Ovary (tissue), 10 donors: ENCODE measurements around the gene RNF8. TPM values are rescaled to one million over a fixed set of nuclear protein-coding genes. Genes with fewer than 3 reads are reported as not detected.

Experiments used
- DNase-seq, 5 donors: peaks; one replicate each; pipeline ENCODE4 v3.0.0-alpha.2; 2019 to 2020
- H3K27ac ChIP-seq, 2 donors: fragments of 200-600 bp; one replicate each; pipeline versions ENCODE4 v1.5.1 to v1.8.0; 2019 to 2022
- H3K27me3 ChIP-seq: fragments of 200-600 bp; one replicate; pipeline ENCODE4 v1.8.0; 2022
- H3K36me3 ChIP-seq: fragments of 200-600 bp; sonication (generic); one replicate; pipeline ENCODE4 v1.5.1; 2019
- H3K4me1 ChIP-seq: one replicate; pipeline ENCODE4 v1.8.1; 2013; ENCODE audit warnings: mild to moderate bottlenecking, moderate library complexity; ENCODE audit not compliant: insufficient read depth
- H3K4me3 ChIP-seq: fragments of 200-600 bp; sonication (generic); one replicate; pipeline ENCODE4 v1.5.1; 2017
- H3K9me3 ChIP-seq, 2 donors: fragments of 200-600 bp in 1 of 2; sonication (generic) in 1 of 2; one replicate each; pipeline versions ENCODE4 v1.5.1 to v1.8.1; 2013 to 2019; ENCODE audit warnings: mild to moderate bottlenecking in 1 of 2, moderate library complexity in 1 of 2
- EP300 ChIP-seq: sonication (generic); formaldehyde crosslinking; IDR thresholded peaks from one replicate; pipeline ENCODE4 v1.6.1; 2017; ENCODE audit warnings: antibody characterized with exemption
- POLR2A ChIP-seq: fragments of 450-650 bp; IDR thresholded peaks from one replicate; pipeline ENCODE4 v1.6.1; 2017; ENCODE audit warnings: antibody characterized with exemption, mild to moderate bottlenecking, moderate library complexity
- WGBS, 3 donors: extraction: QIAGEN DNeasy Blood & Tissue Kit in 1 of 3; methylation state at CpG; one replicate each; pipeline versions ENCODE4 v1.1.5 to v1.1.7; 2013 to 2017; 5-methylcytosine and 5-hydroxymethylcytosine counted together
- intact Hi-C, 4 donors: fragments of 100-400 bp; cut with DNase I; formaldehyde crosslinking; loops; one replicate each; pipeline versions ENCODE4 v1.11.0 to v1.15.1; 2022 to 2023
- long read RNA-seq, 3 donors: library from polyadenylated mRNA in 2 of 3; unstranded in 2 of 3; transcript quantifications; one replicate each; pipeline ENCODE4 v2.0.0 and lab custom pipeline, GENCODE V29; 2021 to 2026
- polyA plus RNA-seq, 2 donors: library from polyadenylated mRNA; stranded (reverse); fragments of 200-250 nt in 1 of 2; fragments of 350-450 nt in 1 of 2; fragmentation: Illumina TruSeq in 1 of 2; extraction: RNeasy Lipid Tissue Mini Kit (QIAGEN cat#74804) in 1 of 2; gene quantifications; one replicate each; pipeline ENCODE4 v1.2.3, GENCODE V29; 2013 to 2014
- total RNA-seq, 7 donors: library from RNA; depleted of rRNA in 2 of 7; stranded (reverse); fragments of >200 nt in 2 of 7; fragmentation: NEBNext Ultra II Directional in 3 of 7; extraction: Animal tissue kit (Norgen Biotek cat#: 25700) in 3 of 7; gene quantifications; one replicate each; pipeline versions ENCODE4 v1.1.0 to v1.2.4, GENCODE V29; 2016 to 2023
- TF ChIP-seq, protein P1 (sequence below), 3 donors: fragments of 450-650 bp in 2 of 3; fragments of 200-600 bp in 1 of 3; IDR thresholded peaks; one replicate each; pipeline versions ENCODE4 v1.5.1 to v1.8.0; 2016 to 2022; ENCODE audit warnings: antibody characterized with exemption in 3 of 3, mild to moderate bottlenecking in 1 of 3
- donor health status: DM: no; HTN: no; CAD: no; lungs with moderate emphysema.
- donor health status: DM: no; HTN: no; CAD: no.
- donor health status: Bipolar disorder and iron deficiency.
- donor health status: DM: yes; HTN: yes; CAD: no.
- donor health status: DM: no; HTN: no; CAD: no.
- donor health status: DM: yes; HTN: yes; CAD: no.

RNF8 gene, protein sequence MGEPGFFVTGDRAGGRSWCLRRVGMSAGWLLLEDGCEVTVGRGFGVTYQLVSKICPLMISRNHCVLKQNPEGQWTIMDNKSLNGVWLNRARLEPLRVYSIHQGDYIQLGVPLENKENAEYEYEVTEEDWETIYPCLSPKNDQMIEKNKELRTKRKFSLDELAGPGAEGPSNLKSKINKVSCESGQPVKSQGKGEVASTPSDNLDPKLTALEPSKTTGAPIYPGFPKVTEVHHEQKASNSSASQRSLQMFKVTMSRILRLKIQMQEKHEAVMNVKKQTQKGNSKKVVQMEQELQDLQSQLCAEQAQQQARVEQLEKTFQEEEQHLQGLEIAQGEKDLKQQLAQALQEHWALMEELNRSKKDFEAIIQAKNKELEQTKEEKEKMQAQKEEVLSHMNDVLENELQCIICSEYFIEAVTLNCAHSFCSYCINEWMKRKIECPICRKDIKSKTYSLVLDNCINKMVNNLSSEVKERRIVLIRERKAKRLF
- 10 to 100 TPM in 6 of 7 donors, 1 to 10 TPM in 1; 10.0 to 19.9 (median 17.6) TPM for total RNA-seq
- 10 to 100 TPM; 15.3 to 27.1 TPM for polyA plus RNA-seq
- long read RNA-seq, donor 1, full-length matches to known transcripts = 49 of 65 reads
- long read RNA-seq, donor 1, partial matches to known transcripts = 6 of 65 reads
- long read RNA-seq, donor 1, other reads (novel, unspliced or antisense) = 10 of 65 reads
- long read RNA-seq, donor 2, full-length matches to known transcripts = 16 of 16 reads
- long read RNA-seq, donor 2, partial matches to known transcripts = 0 of 16 reads
- long read RNA-seq, donor 2, other reads (novel, unspliced or antisense) = 0 of 16 reads
- long read RNA-seq, donor 3, full-length matches to known transcripts = 37 of 43 reads
- long read RNA-seq, donor 3, partial matches to known transcripts = 1 of 43 reads
- long read RNA-seq, donor 3, other reads (novel, unspliced or antisense) = 5 of 43 reads

DNA sequence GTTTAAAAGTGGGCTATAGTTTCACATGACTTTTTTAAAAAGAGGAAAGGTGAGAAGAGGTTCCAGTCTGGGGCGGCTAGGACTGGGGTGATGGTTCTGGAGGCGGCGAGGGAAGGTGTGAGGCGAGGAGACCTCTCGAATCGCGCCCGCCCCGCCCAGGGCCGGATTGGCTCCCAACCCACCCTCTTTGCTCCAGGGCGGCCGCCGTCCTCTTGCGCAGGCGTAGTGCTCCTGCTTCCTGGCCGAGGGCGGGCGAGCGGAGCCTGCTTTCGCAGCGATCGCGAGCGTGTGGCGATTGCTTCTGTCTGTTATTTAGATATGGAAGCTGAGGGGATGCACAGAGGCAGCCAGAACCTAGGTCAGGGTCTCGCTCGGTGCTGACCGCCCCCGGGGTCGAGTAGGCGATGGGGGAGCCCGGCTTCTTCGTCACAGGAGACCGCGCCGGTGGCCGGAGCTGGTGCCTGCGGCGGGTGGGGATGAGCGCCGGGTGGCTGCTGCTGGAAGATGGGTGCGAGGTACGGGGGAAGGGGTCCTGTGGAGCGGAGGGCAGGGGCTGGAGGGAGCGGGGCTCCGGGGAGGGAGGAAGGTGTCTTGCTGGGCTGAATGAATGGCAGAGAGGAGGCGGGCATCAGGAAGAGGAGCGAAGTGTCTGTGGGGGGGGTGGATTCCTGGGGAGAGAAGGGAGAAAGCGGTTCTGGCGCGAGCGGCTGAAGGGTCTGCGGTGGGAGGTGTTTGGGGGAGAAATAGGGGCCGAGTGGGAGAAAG, at the start of gene RNF8:
RNF8 (plus strand) TSS at position 223 of the 765 bp plus-strand sequence; CDS start at position 405, 182 bp downstream.
- peak; percentile 89 to 95 (median 91) for DNase-seq
- 0 to 1% (median 1%) methylated on average over 54 of the region's 54 CpGs for WGBS, 3 donors
- H3K36me3 ChIP-seq = no peaks in the 10 kb centered on the region
- H3K27me3 ChIP-seq = no peaks in the 10 kb centered on the region
- TF ChIP-seq, protein P1, sequence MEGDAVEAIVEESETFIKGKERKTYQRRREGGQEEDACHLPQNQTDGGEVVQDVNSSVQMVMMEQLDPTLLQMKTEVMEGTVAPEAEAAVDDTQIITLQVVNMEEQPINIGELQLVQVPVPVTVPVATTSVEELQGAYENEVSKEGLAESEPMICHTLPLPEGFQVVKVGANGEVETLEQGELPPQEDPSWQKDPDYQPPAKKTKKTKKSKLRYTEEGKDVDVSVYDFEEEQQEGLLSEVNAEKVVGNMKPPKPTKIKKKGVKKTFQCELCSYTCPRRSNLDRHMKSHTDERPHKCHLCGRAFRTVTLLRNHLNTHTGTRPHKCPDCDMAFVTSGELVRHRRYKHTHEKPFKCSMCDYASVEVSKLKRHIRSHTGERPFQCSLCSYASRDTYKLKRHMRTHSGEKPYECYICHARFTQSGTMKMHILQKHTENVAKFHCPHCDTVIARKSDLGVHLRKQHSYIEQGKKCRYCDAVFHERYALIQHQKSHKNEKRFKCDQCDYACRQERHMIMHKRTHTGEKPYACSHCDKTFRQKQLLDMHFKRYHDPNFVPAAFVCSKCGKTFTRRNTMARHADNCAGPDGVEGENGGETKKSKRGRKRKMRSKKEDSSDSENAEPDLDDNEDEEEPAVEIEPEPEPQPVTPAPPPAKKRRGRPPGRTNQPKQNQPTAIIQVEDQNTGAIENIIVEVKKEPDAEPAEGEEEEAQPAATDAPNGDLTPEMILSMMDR (IDR thresholded peaks at IDR 0.05) = no peak
- TF ChIP-seq POLR2A (no peak), EP300 (no peak)
- peak within 1 kb of the TSS; percentile 17 to 47 for H3K27ac ChIP-seq
- H3K4me3 ChIP-seq = peak within 1 kb of the TSS; percentile 74
- H3K4me1 ChIP-seq = peaks cover 2% of the 10 kb centered on the region
- intact Hi-C loops = no loop called here
- H3K9me3 ChIP-seq = no peaks in the 10 kb centered on the region

DNA sequence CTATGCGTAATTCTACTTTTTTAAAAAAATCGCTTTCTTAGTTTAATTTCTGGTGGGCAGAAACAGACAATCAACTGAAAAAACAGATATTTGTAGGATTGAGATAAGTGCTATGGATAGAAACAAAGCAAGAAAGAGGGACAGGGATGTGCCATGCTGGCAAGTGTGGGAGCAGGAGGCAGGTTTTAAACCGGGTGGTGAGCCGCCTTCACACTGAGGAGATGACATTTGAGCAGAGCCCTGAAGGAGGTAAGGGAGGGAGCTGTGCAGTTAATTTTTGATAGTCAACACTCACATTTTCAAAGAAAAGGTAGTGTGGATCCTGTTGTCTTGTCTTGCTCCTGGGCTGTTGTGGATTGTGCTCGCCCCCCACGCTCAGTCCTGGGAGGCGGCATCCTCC, 49.0 kb upstream of the RNF8 start:
- Histone ChIP-seq H3K4me3 (no peak overlapping the region), H3K9me3 (no peaks in the 10 kb centered on the region), H3K36me3 (no peaks in the 10 kb centered on the region), H3K27me3 (no peaks in the 10 kb centered on the region), H3K4me1 (peaks cover 2% of the 10 kb centered on the region), H3K27ac (no peak overlapping the region)
- WGBS, 3 donors = 95 to 96% (median 96%) methylated on average over 7 of the region's 7 CpGs
- no peak for DNase-seq
- intact Hi-C loops = no loop called here
- TF ChIP-seq POLR2A = no peak
- TF ChIP-seq, protein P1 (IDR thresholded peaks at IDR 0.05) = no peak
- TF ChIP-seq EP300 = no peak

DNA sequence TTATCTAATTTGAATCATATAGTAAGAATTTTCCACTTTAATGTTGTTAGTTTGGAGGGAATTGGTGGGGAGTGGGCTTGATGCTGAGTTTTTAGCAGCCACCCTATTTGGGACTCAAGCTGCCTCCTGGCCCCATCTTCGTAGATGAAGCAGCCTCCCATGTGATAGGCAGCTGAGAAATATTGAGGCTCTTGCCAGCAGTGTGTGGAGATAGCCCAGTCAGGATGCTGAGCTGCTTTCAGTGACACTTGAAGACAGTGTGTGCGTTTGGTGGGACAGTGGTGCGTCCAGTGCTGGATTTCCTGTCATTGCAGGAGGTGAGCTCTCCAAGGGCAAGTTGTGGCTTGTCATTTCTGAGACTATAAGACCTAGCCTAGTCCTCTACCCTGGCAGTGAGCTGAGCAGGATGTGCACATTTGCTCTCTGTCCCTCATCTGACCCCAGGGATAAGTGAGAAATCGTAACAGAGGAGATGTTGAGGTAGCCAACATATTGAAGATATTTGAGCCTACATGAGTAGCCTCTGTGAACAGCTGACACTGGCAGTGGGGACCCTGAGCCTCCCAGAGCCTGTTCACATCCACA, 47.9 kb upstream of the RNF8 start:
- TF ChIP-seq POLR2A (no peak), EP300 (no peak)
- TF ChIP-seq, protein P1 (IDR thresholded peaks at IDR 0.05) = no peak
- H3K27me3 ChIP-seq = no peaks in the 10 kb centered on the region
- no peak overlapping the region for H3K4me3 ChIP-seq
- 91 to 96% (median 96%) methylated on average over 4 of the region's 4 CpGs for WGBS, 3 donors
- intact Hi-C loops = no loop called here
- no peaks in the 10 kb centered on the region for H3K36me3 ChIP-seq
- peaks cover 2% of the 10 kb centered on the region for H3K4me1 ChIP-seq
- no peak for DNase-seq
- H3K9me3 ChIP-seq = no peaks in the 10 kb centered on the region
- H3K27ac ChIP-seq = no peak overlapping the region
